ENCODE results near the gene TCF15.
A peak's percentile ranks its signal among the peaks of the same experiment; 100 is the strongest.

GRCh38 chr20:602111-602970 is 7.8 kb downstream of the TCF15 start:
- TF ChIP-seq, protein P1, sequence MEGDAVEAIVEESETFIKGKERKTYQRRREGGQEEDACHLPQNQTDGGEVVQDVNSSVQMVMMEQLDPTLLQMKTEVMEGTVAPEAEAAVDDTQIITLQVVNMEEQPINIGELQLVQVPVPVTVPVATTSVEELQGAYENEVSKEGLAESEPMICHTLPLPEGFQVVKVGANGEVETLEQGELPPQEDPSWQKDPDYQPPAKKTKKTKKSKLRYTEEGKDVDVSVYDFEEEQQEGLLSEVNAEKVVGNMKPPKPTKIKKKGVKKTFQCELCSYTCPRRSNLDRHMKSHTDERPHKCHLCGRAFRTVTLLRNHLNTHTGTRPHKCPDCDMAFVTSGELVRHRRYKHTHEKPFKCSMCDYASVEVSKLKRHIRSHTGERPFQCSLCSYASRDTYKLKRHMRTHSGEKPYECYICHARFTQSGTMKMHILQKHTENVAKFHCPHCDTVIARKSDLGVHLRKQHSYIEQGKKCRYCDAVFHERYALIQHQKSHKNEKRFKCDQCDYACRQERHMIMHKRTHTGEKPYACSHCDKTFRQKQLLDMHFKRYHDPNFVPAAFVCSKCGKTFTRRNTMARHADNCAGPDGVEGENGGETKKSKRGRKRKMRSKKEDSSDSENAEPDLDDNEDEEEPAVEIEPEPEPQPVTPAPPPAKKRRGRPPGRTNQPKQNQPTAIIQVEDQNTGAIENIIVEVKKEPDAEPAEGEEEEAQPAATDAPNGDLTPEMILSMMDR (IDR thresholded peaks at IDR 0.05) = peak in 2 of 12 donors; percentile 6 to 22
- peak in 1 of 2 donors; percentile 16 for TF ChIP-seq POLR2A (IDR thresholded peaks at IDR 0.05)

Data from heart left ventricle (tissue), 13 donors.